CD4-positive, CD25-positive, alpha-beta regulatory T cell (primary cell): ENCODE measurements around the gene GRK1. TPM values are rescaled to one million over a fixed set of nuclear protein-coding genes. Genes with fewer than 3 reads are reported as not detected.

Source experiments
- ATAC-seq, 2 donors: fragments of 150-1000 bp; cut with Tn5 transposase; one replicate each; pipeline ENCODE4 v1.10.0; 2021; ENCODE audit warnings: low read depth in 2 of 2, moderate number of reproducible peaks in 2 of 2, moderate library complexity in 1 of 2
- DNase-seq, 3 donors: peaks; one replicate each; pipeline versions ENCODE4 v3.0.0 to v3.0.0-alpha.2; 2012 to 2022; ENCODE audit warnings: mixed read lengths in 1 of 3
- H3K27ac ChIP-seq: one replicate; pipeline ENCODE4 v1.7.0; 2013; ENCODE audit warnings: mild to moderate bottlenecking, low read length; ENCODE audit not compliant: insufficient read depth, poor library complexity, severe bottlenecking
- H3K27me3 ChIP-seq: one replicate; pipeline ENCODE4 v1.7.0; 2013; ENCODE audit warnings: low read length; ENCODE audit not compliant: control insufficient read depth, insufficient read depth
- H3K36me3 ChIP-seq: one replicate; pipeline ENCODE4 v1.7.0; 2013; ENCODE audit warnings: mild to moderate bottlenecking, low read length, moderate library complexity; ENCODE audit not compliant: control insufficient read depth, insufficient read depth
- H3K4me1 ChIP-seq: 2 replicates; pipeline ENCODE4 v1.7.0; 2013; ENCODE audit warnings: mild to moderate bottlenecking, low read length; ENCODE audit not compliant: insufficient read depth, control insufficient read depth, poor library complexity, severe bottlenecking
- H3K4me3 ChIP-seq: one replicate; pipeline ENCODE4 v1.7.0; 2013; ENCODE audit warnings: low read depth, mild to moderate bottlenecking, low read length, moderate library complexity
- H3K9me3 ChIP-seq, 2 experiments: 1 replicate in 1 of 2; 2 replicates in 1 of 2; pipeline ENCODE4 v1.7.0; 2013; ENCODE audit warnings: low read length in 2 of 2, mild to moderate bottlenecking in 1 of 2, moderate library complexity in 1 of 2; ENCODE audit not compliant: control insufficient read depth in 2 of 2
- H3K27ac Mint-ChIP-seq, 3 donors: one replicate each; pipeline ENCODE4 v1.8.0; 2020 to 2022; ENCODE audit warnings: mild to moderate bottlenecking in 3 of 3, mixed read lengths in 3 of 3, moderate library complexity in 2 of 3
- H3K27me3 Mint-ChIP-seq: one replicate; pipeline ENCODE4 v1.8.0; 2022; ENCODE audit warnings: mild to moderate bottlenecking, mixed read lengths
- H3K36me3 Mint-ChIP-seq: one replicate; pipeline ENCODE4 v1.8.0; 2020; ENCODE audit warnings: mixed read lengths
- H3K4me1 Mint-ChIP-seq, 4 donors: one replicate each; pipeline ENCODE4 v1.8.0; 2020 to 2022; ENCODE audit warnings: mixed read lengths in 4 of 4, mild to moderate bottlenecking in 1 of 4
- H3K4me3 Mint-ChIP-seq, 4 donors: one replicate each; pipeline ENCODE4 v1.8.0; 2020 to 2022; ENCODE audit warnings: mild to moderate bottlenecking in 4 of 4, mixed read lengths in 4 of 4, moderate library complexity in 3 of 4
- H3K9me3 Mint-ChIP-seq, 7 donors: one replicate each; pipeline ENCODE4 v1.8.0; 2020 to 2022; ENCODE audit warnings: mixed read lengths in 7 of 7, mild to moderate bottlenecking in 3 of 7, moderate library complexity in 2 of 7
- polyA plus RNA-seq, 4 donors: library from polyadenylated mRNA; unstranded; fragments of 300-500 nt; fragmentation: Illumina TruSeq; gene quantifications; one replicate each; pipeline ENCODE4 v1.2.3, GENCODE V29; 2021
- total RNA-seq: library from RNA; stranded (reverse); gene quantifications from one replicate; pipeline ENCODE4 v1.2.3, GENCODE V29; 2022

The GRK1 gene
- total and polyA plus RNA-seq, 5 donors from 2014 or later: not detected

DNA sequence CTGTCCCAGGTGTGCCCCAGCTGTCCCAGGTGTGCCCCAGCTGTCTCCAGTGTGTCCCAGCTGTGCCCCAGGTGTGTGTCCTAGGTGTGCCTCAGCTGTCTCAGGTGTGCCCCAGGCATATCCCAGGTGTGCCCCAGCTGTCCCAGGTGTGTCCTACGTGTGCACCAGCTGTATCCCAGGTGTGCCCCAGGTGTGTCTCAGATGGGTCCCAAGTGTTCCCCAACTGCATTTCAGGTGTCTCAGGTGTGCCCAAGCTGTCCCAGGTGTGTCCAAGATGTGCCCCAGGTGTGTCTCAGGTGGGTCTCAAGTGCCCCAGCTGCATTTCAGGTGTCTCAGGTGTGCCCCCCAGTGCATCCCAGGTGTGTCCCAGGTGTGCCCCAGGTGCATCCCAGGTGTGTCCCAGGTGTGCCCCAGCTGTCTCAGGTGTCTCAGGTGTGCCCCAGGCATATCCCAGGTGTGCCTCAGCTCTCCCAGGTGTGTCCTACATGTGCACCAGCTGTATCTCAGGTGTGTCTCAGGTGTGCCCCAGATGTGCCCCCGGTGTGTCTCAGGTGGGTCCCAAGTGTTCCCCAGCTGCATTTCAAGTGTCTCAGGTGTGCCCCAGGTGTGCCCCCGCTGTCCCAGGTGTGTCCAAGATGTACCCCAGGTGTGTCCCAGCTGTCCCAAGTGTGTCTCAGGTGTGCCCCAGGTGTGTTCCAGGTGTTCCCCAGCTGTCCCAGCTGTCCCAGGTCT is 1.3 kb upstream of the GRK1 start:
- ATAC-seq: no peak
- H3K4me1 ChIP-seq: no peaks in the 10 kb centered on the region
- no peaks in the 10 kb centered on the region for H3K36me3 ChIP-seq
- Mint-ChIP-seq H3K27ac (no peak overlapping the region), H3K4me1 (no peaks in the 10 kb centered on the region), H3K27me3 (peaks cover 7% of the 10 kb centered on the region), H3K9me3 (peaks cover 2 to 13% (median 9%) of the 10 kb centered on the region in 7 donors), H3K4me3 (no peak overlapping the region), H3K36me3 (no peaks in the 10 kb centered on the region)
- H3K4me3 ChIP-seq: no peak overlapping the region
- no peaks in the 10 kb centered on the region for H3K27me3 ChIP-seq
- DNase-seq: no peak
- peaks cover 5 to 6% of the 10 kb centered on the region in 2 experiments for H3K9me3 ChIP-seq
- no peak overlapping the region for H3K27ac ChIP-seq

DNA sequence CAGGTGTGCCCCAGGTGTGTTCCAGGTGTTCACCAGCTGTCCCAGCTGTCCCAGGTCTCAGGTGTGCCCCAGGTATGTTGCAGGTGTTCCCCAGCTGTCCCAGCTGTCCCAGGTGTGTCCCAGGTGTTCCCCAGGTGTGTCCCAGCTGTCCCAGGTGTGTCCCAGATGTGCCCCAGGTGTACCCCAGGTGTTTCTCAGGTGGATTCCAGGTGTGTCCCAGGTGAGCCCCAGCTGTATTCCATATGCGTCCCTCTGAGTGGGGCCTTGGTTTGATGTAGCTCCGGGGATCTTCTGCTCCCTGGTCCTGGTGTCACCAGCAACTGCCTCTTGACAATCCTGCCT is 719 bp upstream of the GRK1 start:
- no peak overlapping the region for H3K4me3 ChIP-seq
- DNase-seq: no peak
- H3K4me3 Mint-ChIP-seq: no peak overlapping the region
- H3K36me3 Mint-ChIP-seq: no peaks in the 10 kb centered on the region
- H3K4me1 Mint-ChIP-seq: no peaks in the 10 kb centered on the region
- H3K27me3 ChIP-seq: no peaks in the 10 kb centered on the region
- ATAC-seq: no peak
- H3K9me3 Mint-ChIP-seq: peaks cover 1 to 7% (median 5%) of the 10 kb centered on the region in 7 donors
- peaks cover 2 to 4% of the 10 kb centered on the region in 2 experiments for H3K9me3 ChIP-seq
- H3K36me3 ChIP-seq: no peaks in the 10 kb centered on the region
- H3K27ac ChIP-seq: no peak overlapping the region
- peaks cover 7% of the 10 kb centered on the region for H3K27me3 Mint-ChIP-seq
- H3K4me1 ChIP-seq: no peaks in the 10 kb centered on the region
- H3K27ac Mint-ChIP-seq: no peak overlapping the region

DNA sequence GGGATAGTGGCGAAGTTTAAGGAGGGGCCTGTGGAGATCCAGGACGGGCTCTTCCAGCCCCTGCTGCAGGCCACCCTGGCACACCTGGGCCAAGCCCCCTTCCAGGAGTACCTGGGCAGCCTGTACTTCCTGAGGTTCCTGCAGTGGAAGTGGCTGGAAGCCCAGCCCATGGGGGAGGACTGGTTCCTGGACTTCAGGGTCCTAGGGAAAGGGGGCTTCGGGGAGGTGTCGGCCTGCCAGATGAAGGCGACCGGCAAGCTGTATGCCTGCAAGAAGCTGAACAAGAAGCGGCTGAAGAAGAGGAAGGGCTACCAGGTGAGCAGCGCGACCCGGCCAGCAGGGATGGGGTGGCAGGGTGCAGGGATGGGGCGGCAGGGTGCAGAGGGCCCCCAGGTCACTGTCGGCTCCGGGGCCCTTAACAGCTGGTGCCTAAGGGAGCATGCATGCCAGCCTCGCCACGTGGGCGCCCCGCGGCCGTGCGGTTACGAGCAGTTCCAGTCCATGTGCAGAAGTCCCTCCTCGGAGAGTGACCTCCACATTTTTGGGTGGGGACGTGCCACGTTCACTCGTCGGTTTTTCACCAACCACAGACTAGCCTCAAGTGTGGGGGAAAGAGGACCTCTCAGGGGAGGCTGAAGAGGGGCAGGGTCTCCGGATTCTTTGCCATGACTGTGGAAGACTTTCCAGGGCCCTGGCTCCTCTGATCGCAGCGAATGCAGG is 912 bp downstream of the GRK1 start:
- Histone ChIP-seq H3K27ac (no peak overlapping the region), H3K27me3 (no peaks in the 10 kb centered on the region), H3K4me1 (no peaks in the 10 kb centered on the region), H3K4me3 (no peak overlapping the region), H3K9me3 (no peaks in the 10 kb centered on the region), H3K36me3 (no peaks in the 10 kb centered on the region)
- Mint-ChIP-seq H3K4me1 (peaks cover 0 to 6% (median 3%) of the 10 kb centered on the region in 4 donors), H3K27ac (no peak overlapping the region), H3K4me3 (no peak overlapping the region), H3K36me3 (no peaks in the 10 kb centered on the region), H3K9me3 (peaks cover 0 to 2% (median 0%) of the 10 kb centered on the region in 7 donors), H3K27me3 (no peaks in the 10 kb centered on the region)
- no peak for ATAC-seq
- DNase-seq: no peak

DNA sequence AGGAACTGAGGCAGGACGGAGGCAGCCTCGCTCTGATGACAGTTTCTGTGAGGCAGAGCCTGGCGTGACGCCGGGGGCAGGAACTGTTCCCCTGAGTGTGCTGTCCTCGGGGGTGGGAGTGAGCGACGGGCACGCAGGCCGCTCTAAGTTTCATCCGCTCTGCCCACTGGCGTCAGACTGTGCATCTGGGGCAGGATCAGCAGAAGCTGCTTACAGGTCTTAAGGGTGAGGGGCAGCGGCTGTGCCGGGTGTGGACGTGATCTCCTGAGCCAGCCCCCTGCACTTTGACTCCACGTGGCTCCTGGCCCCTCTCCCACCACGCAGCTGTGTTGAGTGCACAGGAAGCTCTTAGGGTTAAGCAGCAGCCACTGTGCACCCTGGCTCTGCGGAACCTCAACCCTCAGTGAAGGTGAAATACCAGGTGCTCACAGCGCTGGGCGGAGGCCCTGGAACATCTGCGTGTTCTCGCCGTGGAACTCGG is 1.5 kb downstream of the GRK1 start:
- no peak for DNase-seq
- Mint-ChIP-seq H3K36me3 (no peaks in the 10 kb centered on the region), H3K9me3 (peaks cover 0 to 2% (median 0%) of the 10 kb centered on the region in 7 donors), H3K27ac (no peak overlapping the region), H3K4me3 (no peak overlapping the region), H3K4me1 (peaks cover 0 to 6% (median 3%) of the 10 kb centered on the region in 4 donors), H3K27me3 (no peaks in the 10 kb centered on the region)
- H3K4me3 ChIP-seq: no peak overlapping the region
- H3K36me3 ChIP-seq: no peaks in the 10 kb centered on the region
- H3K27me3 ChIP-seq: no peaks in the 10 kb centered on the region
- no peaks in the 10 kb centered on the region for H3K4me1 ChIP-seq
- H3K27ac ChIP-seq: no peak overlapping the region
- no peaks in the 10 kb centered on the region for H3K9me3 ChIP-seq
- ATAC-seq: no peak

DNA sequence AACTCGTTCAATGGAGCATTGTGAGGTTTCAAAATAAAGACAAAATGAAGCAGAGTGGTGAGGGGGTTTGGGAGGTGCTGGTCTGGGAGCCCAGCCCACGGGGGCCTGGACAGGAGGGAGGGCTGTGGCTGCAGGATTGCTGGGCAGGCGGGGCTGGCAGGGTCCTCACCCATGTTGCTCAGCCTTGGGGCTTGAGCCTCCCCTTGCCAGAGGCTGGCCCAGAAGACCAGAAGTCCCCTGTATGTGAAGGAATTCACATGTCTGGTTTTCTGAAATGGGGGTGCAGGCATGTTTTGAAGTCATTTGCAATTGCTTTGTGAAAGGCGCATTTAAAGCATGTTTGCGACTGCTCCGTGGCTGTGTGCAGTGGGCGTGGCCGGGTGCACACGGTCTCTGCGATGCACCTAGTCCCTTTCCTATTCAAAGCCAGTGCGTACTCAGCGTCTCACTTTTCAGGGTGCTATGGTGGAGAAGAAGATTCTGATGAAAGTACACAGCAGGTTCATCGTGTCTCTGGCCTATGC is 2.3 kb downstream of the GRK1 start:
- no peaks in the 10 kb centered on the region for H3K36me3 ChIP-seq
- no peaks in the 10 kb centered on the region for H3K27me3 ChIP-seq
- no peaks in the 10 kb centered on the region for H3K27me3 Mint-ChIP-seq
- DNase-seq (no peak), ATAC-seq (no peak)
- H3K36me3 Mint-ChIP-seq: no peaks in the 10 kb centered on the region
- H3K4me1 Mint-ChIP-seq: peaks cover 0 to 6% (median 3%) of the 10 kb centered on the region in 4 donors
- H3K27ac ChIP-seq: no peak overlapping the region
- no peaks in the 10 kb centered on the region for H3K9me3 ChIP-seq
- H3K4me3 Mint-ChIP-seq: no peak overlapping the region
- H3K4me3 ChIP-seq: no peak overlapping the region
- H3K4me1 ChIP-seq: no peaks in the 10 kb centered on the region
- H3K9me3 Mint-ChIP-seq: peaks cover 0 to 2% (median 0%) of the 10 kb centered on the region in 7 donors
- peak overlapping the region in 1 of 3 donors; percentile 69 for H3K27ac Mint-ChIP-seq

DNA sequence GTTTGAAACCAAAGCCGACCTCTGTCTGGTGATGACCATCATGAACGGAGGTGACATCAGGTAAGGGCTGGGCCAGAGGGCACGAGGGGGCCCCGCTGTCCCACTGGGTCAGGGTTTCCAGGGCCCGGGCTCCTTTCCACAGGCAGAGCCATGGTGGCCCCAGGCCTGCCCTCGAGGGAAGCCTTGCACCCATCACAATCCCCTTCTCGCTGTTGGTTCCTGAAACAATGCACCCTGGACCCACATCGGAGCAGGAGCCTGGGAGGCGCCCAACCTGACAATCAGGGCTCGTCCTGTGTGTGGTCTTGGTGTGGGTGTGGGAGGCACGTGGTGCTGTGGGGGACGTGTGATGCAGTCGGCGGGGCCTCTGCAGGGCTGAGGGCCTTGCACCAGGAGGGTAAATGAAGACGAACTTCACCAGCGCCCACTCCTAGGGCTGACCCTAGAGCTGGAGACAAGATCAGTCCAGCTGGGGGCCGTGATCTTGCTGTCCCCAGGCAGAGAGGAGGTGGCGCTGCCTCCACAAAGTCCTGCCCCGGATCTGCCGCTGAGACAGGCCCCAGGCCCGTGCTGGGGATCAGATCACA is 2.8 kb downstream of the GRK1 start:
- Histone ChIP-seq H3K4me3 (no peak overlapping the region), H3K9me3 (no peaks in the 10 kb centered on the region), H3K36me3 (no peaks in the 10 kb centered on the region), H3K4me1 (no peaks in the 10 kb centered on the region), H3K27me3 (no peaks in the 10 kb centered on the region), H3K27ac (no peak overlapping the region)
- H3K36me3 Mint-ChIP-seq: no peaks in the 10 kb centered on the region
- no peak overlapping the region for H3K27ac Mint-ChIP-seq
- no peak for ATAC-seq
- H3K27me3 Mint-ChIP-seq: no peaks in the 10 kb centered on the region
- peaks cover 0 to 2% (median 0%) of the 10 kb centered on the region in 7 donors for H3K9me3 Mint-ChIP-seq
- peaks cover 0 to 6% (median 3%) of the 10 kb centered on the region in 4 donors for H3K4me1 Mint-ChIP-seq
- no peak overlapping the region for H3K4me3 Mint-ChIP-seq
- DNase-seq: no peak

DNA sequence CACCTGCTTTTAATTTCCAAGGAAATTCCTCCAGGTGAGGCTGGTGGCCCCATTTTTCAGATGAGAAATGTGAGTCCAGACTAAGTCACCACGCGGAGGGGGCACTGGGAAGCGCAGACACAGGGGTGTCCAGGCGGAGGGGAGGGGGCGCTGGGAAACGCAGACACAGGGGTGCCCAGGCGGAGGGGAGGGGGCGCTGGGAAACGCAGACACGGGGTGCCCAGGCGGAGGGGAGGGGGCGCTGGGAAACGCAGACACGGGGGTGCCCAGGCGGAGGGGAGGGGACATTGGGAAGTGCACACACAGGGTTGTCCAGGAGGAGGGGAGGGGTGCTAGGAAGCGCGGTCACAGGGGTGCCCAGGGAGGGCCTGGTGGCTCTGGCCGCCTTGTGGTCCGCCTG is 3.5 kb downstream of the GRK1 start:
- Mint-ChIP-seq H3K4me1 (peaks cover 0 to 6% (median 3%) of the 10 kb centered on the region in 4 donors), H3K27ac (no peak overlapping the region), H3K4me3 (no peak overlapping the region), H3K36me3 (no peaks in the 10 kb centered on the region), H3K9me3 (peaks cover 0 to 2% (median 0%) of the 10 kb centered on the region in 7 donors), H3K27me3 (no peaks in the 10 kb centered on the region)
- ATAC-seq (no peak), DNase-seq (no peak)
- H3K36me3 ChIP-seq: no peaks in the 10 kb centered on the region
- no peaks in the 10 kb centered on the region for H3K4me1 ChIP-seq
- H3K27ac ChIP-seq: no peak overlapping the region
- H3K4me3 ChIP-seq: no peak overlapping the region
- no peaks in the 10 kb centered on the region for H3K9me3 ChIP-seq
- no peaks in the 10 kb centered on the region for H3K27me3 ChIP-seq
